PC-9 (cell line): ENCODE results near the gene AUTS2. TPM values are rescaled to one million over a fixed set of nuclear protein-coding genes. Genes with fewer than 3 reads are reported as not detected.
A peak's percentile ranks its signal among the peaks of the same experiment; 100 is the strongest.

Experiments used
- BruUV-seq: library from RNA; stranded (reverse); fragments of 400-500 nt; replicated peaks from 2 replicates; lab custom pipeline; 2021; lab: Mats Ljungman, UMichigan
- CTCF ChIA-PET: fragments of 300-600 bp; sonication (Branson Sonifier 250); formaldehyde crosslinking; loops from one replicate; lab custom pipeline; 2022; ENCODE audit warnings: antibody characterized with exemption; lab: Charles Lee
- POLR2A ChIA-PET: fragments of 300-600 bp; sonication (Branson Sonifier 250); formaldehyde crosslinking; loops from one replicate; lab custom pipeline; 2022; ENCODE audit warnings: antibody characterized with exemption; ENCODE audit not compliant: unreplicated experiment; lab: Charles Lee
- DNase-seq, 2 experiments: peaks; one replicate each; pipeline versions ENCODE4 v3.0.0 to v3.0.0-alpha.2; 2015 to 2022; ENCODE audit warnings: mixed read lengths in 1 of 2
- H2AFZ ChIP-seq: fragments of 200-600 bp; sonication (generic); 2 replicates; pipeline ENCODE4 v1.8.1; 2017; ENCODE audit warnings: antibody characterized with exemption
- H3F3A ChIP-seq: fragments of 200-600 bp; sonication (generic); 2 replicates; pipeline ENCODE4 v1.8.1; 2017; ENCODE audit warnings: antibody characterized with exemption, mild to moderate bottlenecking, low read depth; ENCODE audit not compliant: insufficient read depth
- H3K27ac ChIP-seq: fragments of 200-600 bp; sonication (generic); 2 replicates; pipeline ENCODE4 v1.6.1; 2016; ENCODE audit warnings: mixed run types
- H3K27me3 ChIP-seq: fragments of 200-600 bp; sonication (generic); 2 replicates; pipeline ENCODE4 v1.6.1; 2016; ENCODE audit warnings: low read depth, mixed run types; ENCODE audit not compliant: insufficient read depth
- H3K36me3 ChIP-seq: fragments of 200-600 bp; sonication (generic); 2 replicates; pipeline ENCODE4 v1.6.1; 2016; ENCODE audit warnings: low read depth, mixed run types
- H3K4me1 ChIP-seq: fragments of 200-600 bp; sonication (generic); replicated peaks from 2 replicates; pipeline ENCODE4 v1.6.1; 2016; ENCODE audit warnings: mixed run types; ENCODE audit not compliant: insufficient read depth
- H3K4me2 ChIP-seq: fragments of 200-600 bp; sonication (generic); 2 replicates; pipeline ENCODE4 v1.6.1; 2017; ENCODE audit warnings: mixed run types
- H3K4me3 ChIP-seq: fragments of 200-600 bp; sonication (generic); 2 replicates; pipeline ENCODE4 v1.6.1; 2016; ENCODE audit warnings: mixed run types
- H3K79me2 ChIP-seq: fragments of 200-600 bp; sonication (generic); 2 replicates; pipeline ENCODE4 v1.6.1; 2017; ENCODE audit warnings: low read depth, mixed run types
- H3K9me2 ChIP-seq: fragments of 200-600 bp; sonication (generic); 2 replicates; pipeline ENCODE4 v1.8.1; 2017; ENCODE audit warnings: mild to moderate bottlenecking; ENCODE audit not compliant: insufficient read depth
- H3K9me3 ChIP-seq: fragments of 200-600 bp; sonication (generic); 2 replicates; pipeline ENCODE4 v1.8.1; 2016; ENCODE audit warnings: low read depth; ENCODE audit not compliant: insufficient read depth
- H4K20me1 ChIP-seq: fragments of 200-600 bp; sonication (generic); 2 replicates; pipeline ENCODE4 v1.8.1; 2017; ENCODE audit not compliant: insufficient read depth
- EZH2 ChIP-seq: fragments of 200-600 bp; sonication (generic); IDR thresholded peaks from 2 replicates; pipeline ENCODE4 v1.8.0; 2017; ENCODE audit warnings: antibody characterized with exemption, low read depth
- intact Hi-C: fragments of 100-400 bp; cut with micrococcal nuclease; formaldehyde crosslinking; loops from one replicate; pipeline ENCODE4 v1.10.0; 2022; ENCODE audit not compliant: unreplicated experiment
- total RNA-seq: library from RNA; stranded (reverse); gene quantifications from 2 replicates; pipeline ENCODE4 v1.2.3, GENCODE V29; 2021
- TF ChIP-seq, protein P1 (sequence below): fragments of 200-600 bp; sonication (generic); conservative IDR thresholded peaks from 2 replicates; pipeline ENCODE4 v1.6.1; 2017; ENCODE audit warnings: mixed run types, antibody characterized with exemption, mild to moderate bottlenecking, moderate library complexity

The AUTS2 gene
- total RNA-seq, 1 experiment from 2014 or later: not detected

- CTCF ChIA-PET: no interaction called here
These were observed 998.8 kb downstream of the AUTS2 start for GRCh38 chr7:70597066-70597465.

GRCh38 chr7:70598976-70599375 is 1000.7 kb downstream of the AUTS2 start:
- no peak overlapping the region for H3K4me2 ChIP-seq
- H2AFZ ChIP-seq: no peak overlapping the region
- no peaks in the 10 kb centered on the region for H3K36me3 ChIP-seq
- intact Hi-C loops: no loop called here
- H4K20me1 ChIP-seq: no peaks in the 10 kb centered on the region
- no peaks in the 10 kb centered on the region for H3K4me1 ChIP-seq
- H3K79me2 ChIP-seq: no peaks in the 10 kb centered on the region
- DNase-seq: peak in 1 of 2 experiments; percentile 49
- no peak overlapping the region for H3K4me3 ChIP-seq
- TF ChIP-seq, protein P1, sequence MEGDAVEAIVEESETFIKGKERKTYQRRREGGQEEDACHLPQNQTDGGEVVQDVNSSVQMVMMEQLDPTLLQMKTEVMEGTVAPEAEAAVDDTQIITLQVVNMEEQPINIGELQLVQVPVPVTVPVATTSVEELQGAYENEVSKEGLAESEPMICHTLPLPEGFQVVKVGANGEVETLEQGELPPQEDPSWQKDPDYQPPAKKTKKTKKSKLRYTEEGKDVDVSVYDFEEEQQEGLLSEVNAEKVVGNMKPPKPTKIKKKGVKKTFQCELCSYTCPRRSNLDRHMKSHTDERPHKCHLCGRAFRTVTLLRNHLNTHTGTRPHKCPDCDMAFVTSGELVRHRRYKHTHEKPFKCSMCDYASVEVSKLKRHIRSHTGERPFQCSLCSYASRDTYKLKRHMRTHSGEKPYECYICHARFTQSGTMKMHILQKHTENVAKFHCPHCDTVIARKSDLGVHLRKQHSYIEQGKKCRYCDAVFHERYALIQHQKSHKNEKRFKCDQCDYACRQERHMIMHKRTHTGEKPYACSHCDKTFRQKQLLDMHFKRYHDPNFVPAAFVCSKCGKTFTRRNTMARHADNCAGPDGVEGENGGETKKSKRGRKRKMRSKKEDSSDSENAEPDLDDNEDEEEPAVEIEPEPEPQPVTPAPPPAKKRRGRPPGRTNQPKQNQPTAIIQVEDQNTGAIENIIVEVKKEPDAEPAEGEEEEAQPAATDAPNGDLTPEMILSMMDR: no peak
- TF ChIP-seq EZH2: no peak
- ChIA-PET CTCF (no interaction called here), POLR2A (no interaction called here)
- H3F3A ChIP-seq: no peaks in the 10 kb centered on the region
- no peaks in the 10 kb centered on the region for H3K9me2 ChIP-seq
- peaks cover 20% of the 10 kb centered on the region for H3K27me3 ChIP-seq
- no peak overlapping the region for H3K27ac ChIP-seq
- BruUV-seq: no TSS peak
- H3K9me3 ChIP-seq: no peaks in the 10 kb centered on the region

More at GRCh38 chr7:70597066-70597465, 998.8 kb downstream of the AUTS2 start:
- DNase-seq: no peak
- Histone ChIP-seq H3F3A (no peaks in the 10 kb centered on the region), H3K36me3 (no peaks in the 10 kb centered on the region), H3K9me2 (no peaks in the 10 kb centered on the region), H3K9me3 (no peaks in the 10 kb centered on the region), H2AFZ (no peak overlapping the region), H3K4me2 (no peak overlapping the region), H3K27ac (no peak overlapping the region), H3K4me1 (no peaks in the 10 kb centered on the region), H4K20me1 (no peaks in the 10 kb centered on the region), H3K79me2 (no peaks in the 10 kb centered on the region), H3K4me3 (no peak overlapping the region), H3K27me3 (peaks cover 20% of the 10 kb centered on the region)
- intact Hi-C loops: no loop called here
- BruUV-seq: no TSS peak
- no peak for TF ChIP-seq EZH2
- TF ChIP-seq, protein P1: no peak
- POLR2A ChIA-PET: no interaction called here

- Histone ChIP-seq H3F3A (no peaks in the 10 kb centered on the region), H3K9me3 (no peaks in the 10 kb centered on the region), H3K9me2 (no peaks in the 10 kb centered on the region), H2AFZ (no peak overlapping the region), H3K4me3 (no peak overlapping the region), H3K4me1 (no peaks in the 10 kb centered on the region), H3K79me2 (no peaks in the 10 kb centered on the region), H3K36me3 (no peaks in the 10 kb centered on the region), H4K20me1 (no peaks in the 10 kb centered on the region), H3K27ac (no peak overlapping the region), H3K27me3 (peaks cover 17% of the 10 kb centered on the region), H3K4me2 (no peak overlapping the region)
- ChIA-PET POLR2A (no interaction called here), CTCF (no interaction called here)
- peak in 1 of 2 experiments; percentile 38 for DNase-seq
- TF ChIP-seq, protein P1: no peak
- TF ChIP-seq EZH2: no peak
- no TSS peak for BruUV-seq
- intact Hi-C loops: no loop called here
These were observed 1001.3 kb downstream of the AUTS2 start for GRCh38 chr7:70599446-70600190.
